Mucosa of descending colon (tissue), 3 donors: Measurements from ENCODE around the gene SPPL3. TPM values are rescaled to one million over a fixed set of nuclear protein-coding genes. Genes with fewer than 3 reads are reported as not detected.

ENCODE experiments used
- ATAC-seq: fragments of 200-7000 bp; cut with Tn5 transposase; one replicate; pipeline ENCODE4 v1.9.1; 2020; ENCODE audit warnings: mild to moderate bottlenecking, moderate library complexity
- DNase-seq, 3 donors: peaks; one replicate each; pipeline ENCODE4 v3.0.0-alpha.2; 2020
- H3K36me3 ChIP-seq: fragments of 200-600 bp; one replicate; pipeline ENCODE4 v1.8.0; 2021; ENCODE audit warnings: low read depth, mild to moderate bottlenecking
- H3K4me1 ChIP-seq: fragments of 200-600 bp; one replicate; pipeline ENCODE4 v1.8.0; 2021; ENCODE audit warnings: low read depth, mild to moderate bottlenecking
- H3K4me3 ChIP-seq: fragments of 200-600 bp; one replicate; pipeline ENCODE4 v1.8.0; 2021; ENCODE audit warnings: mild to moderate bottlenecking
- H3K9me3 ChIP-seq: fragments of 200-600 bp; one replicate; pipeline ENCODE4 v1.8.0; 2021; ENCODE audit warnings: mild to moderate bottlenecking
- CTCF ChIP-seq: fragments of 200-600 bp; IDR thresholded peaks from one replicate; pipeline ENCODE4 v1.8.0; 2022; ENCODE audit warnings: antibody characterized with exemption, mild to moderate bottlenecking
- intact Hi-C, 2 donors: fragments of 100-400 bp; cut with DNase I in 1 of 2; cut with micrococcal nuclease in 1 of 2; formaldehyde crosslinking; loops; one replicate each; pipeline versions ENCODE4 v1.11.0 to v1.11.1; 2022; cut with DNase I, micrococcal nuclease
- total RNA-seq, 3 donors: library from RNA; stranded (reverse); fragmentation: NEBNext Ultra II Directional in 2 of 3; extraction: Animal tissue kit (Norgen Biotek cat#: 25700) in 2 of 3; gene quantifications; one replicate each; pipeline versions ENCODE4 v1.2.1 to v1.2.4, GENCODE V29; 2021 to 2023
- donor health status: DM: no; HTN: no; CAD: no; lungs with moderate emphysema.
- donor health status: DM: no; HTN: no; CAD: no.
- donor health status: DM: no; HTN: yes; CAD: no.

Gene SPPL3
- total RNA-seq, 3 donors from 2014 or later = 51.8 to 72.1 (median 65.6) TPM

GRCh38 chr12:120936197-120936596 lies 32.0 kb upstream of the SPPL3 start:
- no peak for TF ChIP-seq CTCF
- ATAC-seq (peak; percentile 23), DNase-seq (no peak)
- Histone ChIP-seq H3K4me1 (no peaks in the 10 kb centered on the region), H3K4me3 (no peak overlapping the region), H3K9me3 (no peaks in the 10 kb centered on the region), H3K36me3 (no peaks in the 10 kb centered on the region)
- intact Hi-C loops = no loop called here

DNA sequence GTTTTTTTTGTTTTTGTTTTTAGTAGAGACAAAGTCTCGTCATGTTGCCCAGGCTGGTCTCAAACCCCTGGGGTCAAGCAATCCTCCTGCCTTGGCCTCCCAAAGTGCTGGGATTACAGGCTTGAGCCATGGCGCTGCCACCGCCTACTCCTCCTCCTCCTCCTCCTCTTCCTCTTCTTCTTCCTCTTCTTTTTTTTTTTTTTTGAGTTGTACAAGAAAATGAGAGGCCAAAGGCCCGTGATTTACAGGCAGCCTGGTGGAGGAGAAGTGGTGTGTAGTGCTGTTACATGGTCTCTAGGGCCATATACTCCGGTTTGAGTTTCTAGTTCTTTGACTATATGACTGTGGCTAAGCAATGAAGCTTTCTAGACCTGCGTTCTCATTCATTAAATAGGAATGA lies 29.6 kb upstream of the SPPL3 start:
- ATAC-seq (no peak), DNase-seq (no peak)
- intact Hi-C loops = no loop called here
- H3K4me1 ChIP-seq = peaks cover 3% of the 10 kb centered on the region
- H3K9me3 ChIP-seq = no peaks in the 10 kb centered on the region
- TF ChIP-seq CTCF = no peak
- no peak overlapping the region for H3K4me3 ChIP-seq
- H3K36me3 ChIP-seq = no peaks in the 10 kb centered on the region

DNA sequence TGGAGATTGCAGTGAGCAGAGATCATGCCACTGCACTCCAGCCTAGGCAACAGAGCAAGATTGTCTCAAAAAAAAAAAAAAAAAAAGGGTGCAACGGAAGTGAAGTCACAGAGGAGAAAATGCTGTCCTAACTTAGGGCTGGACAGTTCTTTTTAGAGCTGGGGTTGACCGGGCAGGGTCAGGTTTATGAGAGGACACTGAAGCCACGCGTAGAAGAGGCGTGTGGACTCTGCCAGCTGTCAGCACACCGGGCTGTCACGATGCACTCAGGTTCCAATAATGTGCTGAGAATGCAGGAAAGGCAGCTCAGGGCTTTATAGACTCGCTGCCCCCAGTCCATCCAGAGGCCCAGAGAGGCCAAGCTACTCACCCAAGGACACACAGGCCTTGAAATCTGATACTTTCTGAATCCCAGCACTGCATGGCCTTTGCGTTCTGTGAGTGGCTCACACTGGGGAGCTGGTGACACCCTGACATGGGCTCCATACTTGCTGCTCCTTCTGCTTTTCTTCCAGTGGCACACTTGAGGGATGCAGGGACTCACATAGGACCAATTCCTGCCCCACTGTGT lies 28.9 kb upstream of the SPPL3 start:
- ATAC-seq = peak; percentile 39
- no peak for DNase-seq

GRCh38 chr12:120932058-120932457 lies 27.9 kb upstream of the SPPL3 start:
- H3K36me3 ChIP-seq = no peaks in the 10 kb centered on the region
- H3K4me3 ChIP-seq = no peak overlapping the region
- no peak for ATAC-seq
- H3K9me3 ChIP-seq = no peaks in the 10 kb centered on the region
- no peak for DNase-seq
- H3K4me1 ChIP-seq = peaks cover 5% of the 10 kb centered on the region
- no peak for TF ChIP-seq CTCF
- intact Hi-C loops = no loop called here

More for the DNA sequence above, 28.9 kb upstream of the SPPL3 start:
- intact Hi-C loops = no loop called here
- Histone ChIP-seq H3K4me1 (peaks cover 5% of the 10 kb centered on the region), H3K9me3 (no peaks in the 10 kb centered on the region), H3K36me3 (no peaks in the 10 kb centered on the region), H3K4me3 (no peak overlapping the region)
- TF ChIP-seq CTCF = no peak

GRCh38 chr12:120930032-120930431 lies 25.9 kb upstream of the SPPL3 start:
- ATAC-seq = no peak
- DNase-seq = no peak
- H3K4me3 ChIP-seq = no peak overlapping the region
- H3K36me3 ChIP-seq = no peaks in the 10 kb centered on the region
- TF ChIP-seq CTCF = no peak
- no peaks in the 10 kb centered on the region for H3K9me3 ChIP-seq
- intact Hi-C loops = no loop called here
- peaks cover 5% of the 10 kb centered on the region for H3K4me1 ChIP-seq
